22Rv1 (cell line): Measurements from ENCODE around the gene CDH12.
"Not testable (repeated sequence)": the region's sequence is repeated elsewhere in the genome, so short reads cannot be mapped to it uniquely, and the experiment has no call there.

ENCODE experiments used
- H3K27ac ChIP-seq: fragments of 450-650 bp; 2 replicates; pipeline ENCODE4 v1.5.1; 2017
- CTCF ChIP-seq: fragments of 450-650 bp; IDR thresholded peaks from 2 replicates; pipeline ENCODE4 v1.5.1; 2017; ENCODE audit warnings: mild to moderate bottlenecking
- ZFX ChIP-seq: fragments of 450-650 bp; IDR thresholded peaks from 2 replicates; pipeline ENCODE4 v1.6.1; 2017; ENCODE audit warnings: antibody characterized with exemption, borderline replicate concordance

The CDH12 gene

GRCh38 chr5:22631683-22632082 lies 221.5 kb downstream of the CDH12 start:
- no peak overlapping the region for H3K27ac ChIP-seq
- TF ChIP-seq CTCF (no peak), ZFX (no peak)

GRCh38 chr5:22627029-22627428 lies 226.1 kb downstream of the CDH12 start:
- no peak overlapping the region for H3K27ac ChIP-seq
- TF ChIP-seq CTCF (no peak), ZFX (no peak)

GRCh38 chr5:22625451-22625850 lies 227.7 kb downstream of the CDH12 start:
- no peak overlapping the region for H3K27ac ChIP-seq
- TF ChIP-seq CTCF: no peak
- TF ChIP-seq ZFX: no peak

- TF ChIP-seq ZFX: no peak
- no peak for TF ChIP-seq CTCF
Observed at GRCh38 chr5:22621084-22621483, 232.1 kb downstream of the CDH12 start.

GRCh38 chr5:22615964-22616363 lies 237.2 kb downstream of the CDH12 start:
- TF ChIP-seq CTCF (no peak), ZFX (no peak)
- no peak overlapping the region for H3K27ac ChIP-seq

More at GRCh38 chr5:22621084-22621483, 232.1 kb downstream of the CDH12 start:
- H3K27ac ChIP-seq: no peak overlapping the region

- TF ChIP-seq CTCF (no peak), ZFX (no peak)
- no peak overlapping the region for H3K27ac ChIP-seq
Observed at GRCh38 chr5:22614486-22615094, 238.6 kb downstream of the CDH12 start.

- TF ChIP-seq ZFX: no peak
- H3K27ac ChIP-seq: no peak overlapping the region
Observed at GRCh38 chr5:22612928-22613327, 240.2 kb downstream of the CDH12 start.

- TF ChIP-seq CTCF: no peak
- no peak for TF ChIP-seq ZFX
- no peak overlapping the region for H3K27ac ChIP-seq
Observed at GRCh38 chr5:22611327-22611726, 241.8 kb downstream of the CDH12 start.

GRCh38 chr5:22607498-22607897 lies 245.6 kb downstream of the CDH12 start:
- not testable (repeated sequence) for H3K27ac ChIP-seq
